Smooth muscle cell (in vitro differentiated cells): ENCODE results near the gene C6orf62. TPM values are rescaled to one million over a fixed set of nuclear protein-coding genes. Genes with fewer than 3 reads are reported as not detected.

ENCODE experiments used
- DNase-seq: peaks from one replicate; lab custom pipeline; 2025; ENCODE audit not compliant: unreplicated experiment; lab: John Stamatoyannopoulos, UW
- H2AFZ ChIP-seq: fragments of 200-600 bp; sonication (generic); 2 replicates; pipeline ENCODE4 v1.6.0; 2016; ENCODE audit warnings: antibody characterized with exemption, low read depth, mild to moderate bottlenecking
- H3F3A ChIP-seq: fragments of 200-600 bp; sonication (generic); 2 replicates; pipeline ENCODE4 v1.6.0; 2017; ENCODE audit warnings: antibody characterized with exemption, low read depth
- H3K27ac ChIP-seq: fragments of 200-600 bp; sonication (generic); 2 replicates; pipeline ENCODE4 v1.5.1; 2016; ENCODE audit warnings: low read depth, mild to moderate bottlenecking
- H3K27me3 ChIP-seq: fragments of 200-600 bp; sonication (generic); 2 replicates; pipeline ENCODE4 v1.6.1; 2016; ENCODE audit warnings: low read depth, mild to moderate bottlenecking
- H3K36me3 ChIP-seq: fragments of 200-600 bp; sonication (generic); 2 replicates; pipeline ENCODE4 v1.5.1; 2016; ENCODE audit warnings: low read depth
- H3K4me1 ChIP-seq: fragments of 200-600 bp; sonication (generic); 2 replicates; pipeline ENCODE4 v1.5.1; 2016; ENCODE audit warnings: low read depth
- H3K4me2 ChIP-seq: fragments of 200-600 bp; sonication (generic); 2 replicates; pipeline ENCODE4 v1.6.0; 2016; ENCODE audit warnings: mild to moderate bottlenecking
- H3K4me3 ChIP-seq: fragments of 200-600 bp; sonication (generic); 2 replicates; pipeline ENCODE4 v1.5.1; 2016; ENCODE audit warnings: mild to moderate bottlenecking
- H3K79me2 ChIP-seq: fragments of 200-600 bp; sonication (generic); 2 replicates; pipeline ENCODE4 v1.6.0; 2016; ENCODE audit warnings: low read depth, mild to moderate bottlenecking
- H3K9ac ChIP-seq: fragments of 200-600 bp; sonication (generic); 2 replicates; pipeline ENCODE4 v1.6.0; 2016; ENCODE audit warnings: low read depth
- H3K9me3 ChIP-seq: fragments of 200-600 bp; sonication (generic); replicated peaks from 2 replicates; pipeline ENCODE4 v1.5.1; 2016; ENCODE audit warnings: low read depth
- H4K20me1 ChIP-seq: fragments of 200-600 bp; sonication (generic); 2 replicates; pipeline ENCODE4 v1.6.0; 2016; ENCODE audit warnings: low read depth
- CTCF ChIP-seq: fragments of 200-600 bp; sonication (generic); IDR thresholded peaks from 2 replicates; pipeline ENCODE4 v1.5.1; 2017; ENCODE audit warnings: borderline replicate concordance, mild to moderate bottlenecking, antibody characterized with exemption; ENCODE audit not compliant: insufficient read depth, poor library complexity, severe bottlenecking
- WGBS: methylation state at CpG from one replicate; pipeline ENCODE4 v1.1.7; 2016; ENCODE audit warnings: low lambda C conversion rate; 5-methylcytosine and 5-hydroxymethylcytosine counted together
- polyA plus RNA-seq: library from polyadenylated mRNA; unstranded; fragments of >200 nt; fragmentation: Nextera tagmentation; extraction: Ambion mirVana; gene quantifications from 2 replicates; pipeline ENCODE4 v1.2.1, GENCODE V29; 2016
- total RNA-seq: library from RNA; depleted of rRNA; stranded (reverse); fragments of >200 nt; gene quantifications from 2 replicates; pipeline ENCODE4 v1.2.3, GENCODE V29; 2014

C6orf62 gene
- total and polyA plus RNA-seq, 2 experiments from 2014 or later: 32.4 to 61.4 TPM

DNA sequence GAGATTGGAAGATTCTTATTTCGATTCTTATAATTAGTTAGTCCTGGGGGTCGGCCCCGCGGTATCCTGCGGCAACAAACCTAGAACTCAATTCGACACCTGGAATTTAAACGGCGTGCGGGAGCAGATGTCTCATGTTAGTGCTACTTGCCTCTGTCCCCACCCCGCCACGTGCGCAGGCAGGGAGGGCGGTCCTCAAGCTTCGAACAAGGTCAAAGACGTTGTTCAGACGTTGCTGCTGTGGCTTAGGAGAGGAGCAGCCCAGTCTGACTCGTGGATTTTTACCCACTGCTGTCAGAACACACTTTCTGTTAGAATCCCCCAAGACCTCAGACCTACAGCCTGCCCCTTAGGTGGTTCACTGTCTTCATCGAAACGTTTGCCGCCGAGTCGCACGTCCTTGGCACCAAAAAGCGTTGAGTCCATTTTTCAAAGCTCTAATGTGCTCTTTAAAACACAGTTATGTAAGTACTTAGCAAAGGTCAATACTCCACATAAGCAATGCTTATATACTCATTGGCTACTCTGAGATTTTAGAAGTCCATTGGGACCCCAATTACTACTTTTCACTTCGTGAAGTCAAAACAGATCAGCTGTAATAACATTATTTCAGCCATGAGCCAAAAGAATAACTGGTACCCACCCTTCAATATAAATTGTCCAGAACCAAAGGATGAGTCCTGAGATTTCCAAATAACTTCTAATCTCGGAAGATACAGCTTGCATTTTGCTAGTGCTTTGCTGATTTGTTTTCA, 2.7 kb upstream of the C6orf62 start:
- H3K27me3 ChIP-seq: no peaks in the 10 kb centered on the region
- peak overlapping the region; percentile 77 for H3K4me2 ChIP-seq
- peaks cover 15% of the 10 kb centered on the region for H3K4me1 ChIP-seq
- H3K79me2 ChIP-seq: peaks cover 39% of the 10 kb centered on the region
- TF ChIP-seq CTCF: no peak
- WGBS: 11% methylated on average over 26 of the region's 26 CpGs
- H2AFZ ChIP-seq: peak overlapping the region; percentile 78
- peak overlapping the region; percentile 61 for H3K4me3 ChIP-seq
- H3K27ac ChIP-seq: peak overlapping the region; percentile 89
- H3F3A ChIP-seq: peaks cover 3% of the 10 kb centered on the region
- H4K20me1 ChIP-seq: peaks cover 32% of the 10 kb centered on the region
- H3K36me3 ChIP-seq: no peaks in the 10 kb centered on the region
- no peak for DNase-seq
- H3K9ac ChIP-seq: peak overlapping the region; percentile 100
- H3K9me3 ChIP-seq: no peaks in the 10 kb centered on the region

GRCh38 chr6:24720604-24721460, 1.9 kb upstream of the C6orf62 start:
- H3K4me3 ChIP-seq: peak overlapping the region; percentile 97

DNA sequence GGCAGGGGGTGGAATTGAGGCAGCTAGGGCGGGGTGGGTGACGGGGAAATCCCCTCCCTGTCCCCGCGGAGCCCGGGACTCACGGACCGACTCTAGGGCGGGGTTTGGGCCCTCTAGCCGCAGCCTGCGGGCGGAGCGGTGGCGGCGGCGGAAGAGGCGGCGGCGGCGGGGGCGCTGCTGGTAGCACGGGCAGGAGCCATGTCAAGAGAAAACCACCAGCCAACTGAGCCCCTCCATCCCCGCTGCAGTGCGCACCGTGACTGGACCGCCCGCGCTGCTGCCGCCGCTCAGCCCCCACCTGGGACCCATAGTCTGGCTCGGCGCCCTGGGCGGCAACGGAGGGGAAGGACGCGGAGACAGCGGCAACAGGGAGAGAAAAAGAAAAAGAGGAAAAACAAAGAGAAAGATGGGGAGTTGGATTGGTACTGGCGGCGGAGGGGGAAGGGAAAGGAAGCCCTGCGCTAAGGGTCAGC, 1.2 kb upstream of the C6orf62 start:
- Histone ChIP-seq H3K27me3 (no peaks in the 10 kb centered on the region), H2AFZ (no peak overlapping the region), H3K9ac (peak overlapping the region; percentile 100), H3F3A (peaks cover 3% of the 10 kb centered on the region), H3K27ac (peak overlapping the region; percentile 89), H3K9me3 (no peaks in the 10 kb centered on the region), H3K4me2 (peak overlapping the region; percentile 90), H3K4me3 (peak overlapping the region; percentile 97), H3K79me2 (peaks cover 54% of the 10 kb centered on the region), H3K4me1 (peaks cover 21% of the 10 kb centered on the region), H3K36me3 (peaks cover 8% of the 10 kb centered on the region), H4K20me1 (peaks cover 46% of the 10 kb centered on the region)
- no peak for TF ChIP-seq CTCF
- DNase-seq: no peak
- under 1% methylated on average over 36 of the region's 39 CpGs for WGBS

More at GRCh38 chr6:24720604-24721460, 1.9 kb upstream of the C6orf62 start:
- Histone ChIP-seq H3K4me2 (peak overlapping the region; percentile 90), H3K9ac (peak overlapping the region; percentile 100), H3K27me3 (no peaks in the 10 kb centered on the region), H3F3A (peaks cover 3% of the 10 kb centered on the region), H3K79me2 (peaks cover 47% of the 10 kb centered on the region), H3K27ac (peak overlapping the region; percentile 89), H3K36me3 (peaks cover 4% of the 10 kb centered on the region), H4K20me1 (peaks cover 40% of the 10 kb centered on the region), H3K4me1 (peaks cover 21% of the 10 kb centered on the region), H3K9me3 (no peaks in the 10 kb centered on the region), H2AFZ (peak overlapping the region; percentile 78)
- DNase-seq: peak; percentile 95
- no peak for TF ChIP-seq CTCF
- WGBS: under 1% methylated on average over 58 of the region's 60 CpGs
